Measurements from ENCODE around the gene LIMK1. TPM values are rescaled to one million over a fixed set of nuclear protein-coding genes. Genes with fewer than 3 reads are reported as not detected.

Gene LIMK1
- total and polyA plus RNA-seq, 2 of the 4 experiments (the other 2 are of a cell fraction) = 25.8 to 48.0 TPM

- H3K79me1 ChIP-seq (ENCODE audit: low read depth in 1 of 2, low read length in 2 of 2) = peaks cover 18 to 66% of the 10 kb centered on the region in 2 experiments
- dilution Hi-C loops (cut with HindIII; ENCODE audit: low sequenced_read_pairs, unreplicated experiment) = no loop called here
- no TSS peak for BruUV-seq (replicated peaks)
- peak overlapping the region; percentile 82 for H2BK120ac ChIP-seq (ENCODE audit: low read depth, low read length)
- H3K56ac ChIP-seq (ENCODE audit: extremely low read depth, insufficient read depth, low read length) = 0 out of 2 replicates have a peak overlapping the region, but pooled peaks have one; percentile 31
- H4K8ac ChIP-seq (ENCODE audit: low read depth in 2 of 2, low read length in 2 of 2) = peak overlapping the region; percentile 5 to 82; a peak in 3 of 4 replicates
- H3K23ac ChIP-seq (ENCODE audit: low read depth, low read length) = peak overlapping the region; percentile 79
- peaks cover 5% of the 10 kb centered on the region; the same call in 1 of the 2 replicates for H4K20me1 ChIP-seq (ENCODE audit: insufficient read depth, low read length)
- peak overlapping the region; percentile 84 for H2AK5ac ChIP-seq (ENCODE audit: low read depth, low read length)
- H3K14ac ChIP-seq (replicated peaks; ENCODE audit: low read depth, low read length) = peak overlapping the region; percentile 59; the same call in 1 of the 2 replicates
- H3K36me3 ChIP-seq (ENCODE audit: control insufficient read depth, insufficient read depth, low read length) = peaks cover 34% of the 10 kb centered on the region
- H3K4me1 ChIP-seq (ENCODE audit: control insufficient read depth, insufficient read depth, low read length) = peaks cover 16% of the 10 kb centered on the region
- H3K27ac ChIP-seq (ENCODE audit: insufficient read depth, low read length) = peak overlapping the region; percentile 72
- intact Hi-C loops (cut with micrococcal nuclease) = no loop called here
- H3K4ac ChIP-seq (ENCODE audit: low read depth, low read length) = peak overlapping the region; percentile 78
- H2AK9ac ChIP-seq (replicated peaks; ENCODE audit: low read depth, low read length, poor library complexity) = peak overlapping the region; percentile 71
- peak overlapping the region; percentile 10; the same call in 1 of the 2 replicates for H4K5ac ChIP-seq (ENCODE audit: low read depth, low read length)
- peak overlapping the region; percentile 40 for H3K18ac ChIP-seq (ENCODE audit: low read depth, low read length)
- peak overlapping the region; percentile 25 for H2AFZ ChIP-seq (replicated peaks; ENCODE audit: low read length, poor library complexity)
- ChIA-PET CTCF (no interaction called here), POLR2A (ENCODE audit: unreplicated experiment) (interaction anchor here (0.6 to 1.1 kb wide), 2 partner anchors 76 to 152 kb away, joined by 3 to 4 read pairs; partner anchors contain the start of gene EIF4H)
- 52% methylated on average over 4 of the region's 11 CpGs; no CpG with 5 or more reads in 1 of the 2 experiments for WGBS, 2 experiments (ENCODE audit: extremely low coverage in 2 of 2, insufficient read length in 1 of 2)
- no peak overlapping the region for H3K4me3 ChIP-seq (ENCODE audit: insufficient read depth, low read depth, low read length)
- peaks cover 9% of the 10 kb centered on the region for H3K9me3 ChIP-seq (ENCODE audit: control insufficient read depth, insufficient read depth, low read length)
- peak overlapping the region; percentile 61; the same call in 1 of the 2 replicates for H4K91ac ChIP-seq (ENCODE audit: insufficient read depth, low read depth, low read length)
- H3K4me2 ChIP-seq (ENCODE audit: low read depth, low read length) = no peak overlapping the region
- peak; percentile 48 for ATAC-seq (ENCODE audit: low read depth)
- H3K9me1 ChIP-seq (ENCODE audit: insufficient read depth, low read length) = peaks cover 3% of the 10 kb centered on the region; the same call in 1 of the 2 replicates
- DNase-seq = peak; percentile 96
- in situ Hi-C loops (cut with MboI; ENCODE audit: low sequenced_read_pairs) = no loop called here
- no peaks in the 10 kb centered on the region for H3K27me3 ChIP-seq (ENCODE audit: control insufficient read depth, insufficient read depth, low read length)
- no peak overlapping the region for H3K9ac ChIP-seq (ENCODE audit: low read depth, low read length)
- H2BK5ac ChIP-seq (ENCODE audit: low read depth, low read length, poor library complexity, severe bottlenecking) = peak overlapping the region; percentile 79
- peak overlapping the region; percentile 38; the same call in 1 of the 3 replicates for H2BK15ac ChIP-seq (ENCODE audit: low read depth, low read length)
- peak overlapping the region; percentile 45 for H2BK20ac ChIP-seq (ENCODE audit: low read depth, low read length)
- TF ChIP-seq RAD21 (IDR thresholded peaks at IDR 0.05; ENCODE audit: low read length) = no peak
- peak; percentile 74 for TF ChIP-seq USF2 (IDR thresholded peaks at IDR 0.05; ENCODE audit: low read depth, low read length)
- no peak for TF ChIP-seq MXI1 (IDR thresholded peaks at IDR 0.05; ENCODE audit: borderline replicate concordance, low read depth, low read length)
- no peak for TF ChIP-seq MAFK (IDR thresholded peaks at IDR 0.05; ENCODE audit: low read depth, low read length)
- no peak; the same call in 1 of the 2 replicates for TF ChIP-seq BHLHE40 (IDR thresholded peaks at IDR 0.05; ENCODE audit: low read depth, low read length)
- TF ChIP-seq SMC3 (IDR thresholded peaks at IDR 0.05; ENCODE audit: low read depth, low read length) = no peak
- TF ChIP-seq MAZ (IDR thresholded peaks at IDR 0.05; ENCODE audit: borderline replicate concordance, low read depth, low read length) = peak; percentile 71
- TF ChIP-seq RFX5 (IDR thresholded peaks at IDR 0.05; ENCODE audit: low read depth, low read length) = no peak
- TF ChIP-seq POLR2A (IDR thresholded peaks at IDR 0.05; ENCODE audit: low read depth, low read length) = no peak
- 0 out of 2 replicates have a peak, but pooled peaks have one; percentile 0 for TF ChIP-seq NFE2L2 (IDR thresholded peaks at IDR 0.05; ENCODE audit: low read depth, low read length)
- no peak for TF ChIP-seq ELK1 (IDR thresholded peaks at IDR 0.05; ENCODE audit: borderline replicate concordance, low read depth, low read length)
- TF ChIP-seq CEBPB (IDR thresholded peaks at IDR 0.05; ENCODE audit: low read depth, low read length) = peak; percentile 70
- TF ChIP-seq FOS (IDR thresholded peaks at IDR 0.05; ENCODE audit: low read depth, low read length) = peak; percentile 38
- no peak for TF ChIP-seq CHD1 (IDR thresholded peaks at IDR 0.05; ENCODE audit: low read depth, low read length)
Measured at GRCh38 chr7:74097937-74098614, 14.5 kb downstream of the LIMK1 start.

Data from IMR-90 (cell line).